ENCODE results near the gene VSTM2A.

VSTM2A gene

DNA sequence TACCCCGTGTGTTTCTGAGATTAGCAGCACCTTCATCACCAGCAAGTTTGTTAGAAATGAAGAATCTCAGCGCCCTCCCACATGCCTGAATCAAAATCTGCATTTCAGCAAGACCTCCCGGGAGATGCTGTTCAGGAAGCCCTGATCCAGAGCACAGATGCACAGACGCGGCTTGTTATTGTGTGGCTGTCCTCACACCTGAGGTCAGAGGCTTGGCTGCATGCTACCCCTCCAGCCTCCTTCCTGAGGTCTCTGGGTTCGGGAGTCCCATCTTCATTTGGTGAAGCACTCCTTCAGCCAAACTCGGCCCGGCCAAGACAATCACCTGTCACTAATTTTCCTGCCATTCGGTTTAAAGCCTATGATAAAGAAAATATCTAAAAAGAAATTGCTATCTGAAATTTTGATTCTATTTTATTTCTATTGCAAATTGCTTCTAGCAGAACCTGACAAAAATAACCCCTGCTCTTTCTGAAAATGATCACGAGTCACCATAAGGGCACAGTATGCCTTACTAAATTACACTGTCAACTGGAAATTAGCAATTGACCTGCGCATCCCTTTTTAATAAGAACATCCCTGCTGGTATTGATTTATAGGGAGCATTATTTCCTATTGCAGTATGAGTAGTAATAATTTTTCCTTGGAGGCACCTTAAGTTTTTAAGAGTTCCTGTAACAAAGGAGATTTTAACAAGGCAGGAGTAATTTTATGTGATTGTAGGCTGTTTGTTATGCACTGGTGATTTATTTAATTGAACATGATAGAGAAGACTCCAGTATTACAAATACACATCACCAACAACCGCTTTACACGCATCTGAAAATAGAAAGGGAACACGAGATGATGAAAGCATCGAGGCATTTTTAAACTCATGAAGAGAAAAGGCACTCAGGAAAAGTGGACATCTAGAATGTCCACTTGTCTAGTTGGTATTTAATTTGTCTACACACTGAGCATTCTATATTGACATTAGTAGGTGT is 49.5 kb downstream of the VSTM2A start:
- Histone ChIP-seq H3K9me3 (ENCODE audit: control insufficient read depth, insufficient read depth, low read length) (peaks cover 3% of the 10 kb centered on the region; the same call in 1 of the 2 replicates), H3K27me3 (ENCODE audit: control insufficient read depth, low read length) (no peaks in the 10 kb centered on the region)

DNA sequence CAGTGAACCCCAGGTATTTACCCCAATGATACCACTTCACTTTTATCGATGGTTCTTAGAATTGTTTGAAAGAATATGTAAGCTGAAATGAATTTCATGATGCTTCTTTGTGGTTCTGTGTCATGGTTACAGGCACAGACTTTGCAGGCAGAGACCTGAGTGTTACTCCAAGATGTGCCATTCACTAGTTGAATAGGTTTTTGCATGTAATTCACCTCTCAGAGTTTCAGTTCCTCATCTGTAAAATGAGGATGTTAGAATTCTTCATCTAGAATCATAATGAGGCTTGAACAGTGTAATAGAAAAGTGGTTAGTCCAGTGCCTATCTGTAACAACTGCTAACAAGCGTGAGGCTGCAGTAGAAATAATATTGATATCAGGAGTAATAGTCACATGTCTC is 54.6 kb downstream of the VSTM2A start:
- no peaks in the 10 kb centered on the region for H3F3A ChIP-seq (ENCODE audit: control insufficient read depth, insufficient read depth)
- no peak overlapping the region for H3K4me3 ChIP-seq (ENCODE audit: low read length)
- no peak for TF ChIP-seq EZH2phosphoT487 (IDR thresholded peaks at IDR 0.05; ENCODE audit: borderline replicate concordance, low read length)
- TF ChIP-seq, protein P1, sequence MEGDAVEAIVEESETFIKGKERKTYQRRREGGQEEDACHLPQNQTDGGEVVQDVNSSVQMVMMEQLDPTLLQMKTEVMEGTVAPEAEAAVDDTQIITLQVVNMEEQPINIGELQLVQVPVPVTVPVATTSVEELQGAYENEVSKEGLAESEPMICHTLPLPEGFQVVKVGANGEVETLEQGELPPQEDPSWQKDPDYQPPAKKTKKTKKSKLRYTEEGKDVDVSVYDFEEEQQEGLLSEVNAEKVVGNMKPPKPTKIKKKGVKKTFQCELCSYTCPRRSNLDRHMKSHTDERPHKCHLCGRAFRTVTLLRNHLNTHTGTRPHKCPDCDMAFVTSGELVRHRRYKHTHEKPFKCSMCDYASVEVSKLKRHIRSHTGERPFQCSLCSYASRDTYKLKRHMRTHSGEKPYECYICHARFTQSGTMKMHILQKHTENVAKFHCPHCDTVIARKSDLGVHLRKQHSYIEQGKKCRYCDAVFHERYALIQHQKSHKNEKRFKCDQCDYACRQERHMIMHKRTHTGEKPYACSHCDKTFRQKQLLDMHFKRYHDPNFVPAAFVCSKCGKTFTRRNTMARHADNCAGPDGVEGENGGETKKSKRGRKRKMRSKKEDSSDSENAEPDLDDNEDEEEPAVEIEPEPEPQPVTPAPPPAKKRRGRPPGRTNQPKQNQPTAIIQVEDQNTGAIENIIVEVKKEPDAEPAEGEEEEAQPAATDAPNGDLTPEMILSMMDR (IDR thresholded peaks at IDR 0.05; ENCODE audit: low read depth, low read length, poor library complexity, severe bottlenecking) = no peak
- H3K27me3 ChIP-seq (ENCODE audit: control insufficient read depth, low read length) = no peaks in the 10 kb centered on the region
- no peaks in the 10 kb centered on the region for H3K79me2 ChIP-seq (ENCODE audit: control insufficient read depth, low read length)
- no peak overlapping the region for H3K4me2 ChIP-seq (ENCODE audit: low read length)
- 0 out of 2 replicates have a peak, but pooled peaks cover 8% of the 10 kb centered on the region for H3K9me3 ChIP-seq (ENCODE audit: control insufficient read depth, insufficient read depth, low read length)
- H3K27ac ChIP-seq (ENCODE audit: low read depth, low read length) = no peak overlapping the region
- H3K36me3 ChIP-seq (ENCODE audit: control insufficient read depth, low read length) = no peaks in the 10 kb centered on the region
- H4K20me1 ChIP-seq (ENCODE audit: control insufficient read depth, insufficient read depth, low read depth, low read length) = no peaks in the 10 kb centered on the region
- H3K9me2 ChIP-seq (replicated peaks; ENCODE audit: control insufficient read depth, low read length) = no peaks in the 10 kb centered on the region
- H3K4me1 ChIP-seq (ENCODE audit: control insufficient read depth, low read length) = no peaks in the 10 kb centered on the region

More for the DNA sequence above, 49.5 kb downstream of the VSTM2A start:
- TF ChIP-seq EZH2phosphoT487 (IDR thresholded peaks at IDR 0.05; ENCODE audit: borderline replicate concordance, low read length) = no peak
- TF ChIP-seq, protein P1 (IDR thresholded peaks at IDR 0.05; ENCODE audit: low read depth, low read length, poor library complexity, severe bottlenecking) = no peak
- no peak overlapping the region for H3K27ac ChIP-seq (ENCODE audit: low read depth, low read length)
- H3K4me2 ChIP-seq (ENCODE audit: low read length) = no peak overlapping the region
- no peaks in the 10 kb centered on the region for H3K36me3 ChIP-seq (ENCODE audit: control insufficient read depth, low read length)
- no peaks in the 10 kb centered on the region for H3K79me2 ChIP-seq (ENCODE audit: control insufficient read depth, low read length)
- H4K20me1 ChIP-seq (ENCODE audit: control insufficient read depth, insufficient read depth, low read depth, low read length) = no peaks in the 10 kb centered on the region
- no peaks in the 10 kb centered on the region for H3F3A ChIP-seq (ENCODE audit: control insufficient read depth, insufficient read depth)
- H3K4me3 ChIP-seq (ENCODE audit: low read length) = no peak overlapping the region
- H3K9me2 ChIP-seq (replicated peaks; ENCODE audit: control insufficient read depth, low read length) = no peaks in the 10 kb centered on the region
- H3K4me1 ChIP-seq (ENCODE audit: control insufficient read depth, low read length) = no peaks in the 10 kb centered on the region

DNA sequence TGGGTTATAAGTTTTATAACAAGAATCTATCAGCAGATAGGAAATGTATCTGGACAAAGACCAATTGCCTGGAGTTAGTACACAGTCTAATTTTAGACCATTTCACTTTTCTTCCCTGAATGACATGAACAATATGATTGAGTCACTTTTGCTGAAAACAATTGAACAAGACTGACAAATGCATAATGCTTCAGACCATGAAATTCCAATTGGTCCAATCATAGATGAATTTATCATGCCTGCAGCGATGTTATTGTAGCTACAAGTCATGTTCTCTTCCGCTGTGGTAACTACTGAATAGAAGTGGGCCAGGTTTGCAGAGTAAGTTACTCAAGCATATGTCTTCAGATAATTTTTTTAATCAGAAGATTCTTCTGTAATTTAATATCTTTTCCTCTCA is 73.4 kb downstream of the VSTM2A start:
- H3K4me2 ChIP-seq (ENCODE audit: low read length) = no peak overlapping the region
- no peaks in the 10 kb centered on the region for H4K20me1 ChIP-seq (ENCODE audit: control insufficient read depth, insufficient read depth, low read depth, low read length)
- no peaks in the 10 kb centered on the region for H3K36me3 ChIP-seq (ENCODE audit: control insufficient read depth, low read length)
- no peaks in the 10 kb centered on the region; the same call in 1 of the 2 replicates for H3K9me2 ChIP-seq (replicated peaks; ENCODE audit: control insufficient read depth, low read length)
- H3K27ac ChIP-seq (ENCODE audit: low read depth, low read length) = no peak overlapping the region
- no peaks in the 10 kb centered on the region for H3K4me1 ChIP-seq (ENCODE audit: control insufficient read depth, low read length)
- H3K4me3 ChIP-seq (ENCODE audit: low read length) = no peak overlapping the region
- H3K9me3 ChIP-seq (ENCODE audit: control insufficient read depth, insufficient read depth, low read length) = no peaks in the 10 kb centered on the region
- TF ChIP-seq, protein P1 (IDR thresholded peaks at IDR 0.05; ENCODE audit: low read depth, low read length, poor library complexity, severe bottlenecking) = no peak
- no peak for TF ChIP-seq EZH2phosphoT487 (IDR thresholded peaks at IDR 0.05; ENCODE audit: borderline replicate concordance, low read length)
- H3F3A ChIP-seq (ENCODE audit: control insufficient read depth, insufficient read depth) = no peaks in the 10 kb centered on the region
- no peaks in the 10 kb centered on the region for H3K79me2 ChIP-seq (ENCODE audit: control insufficient read depth, low read length)
- no peaks in the 10 kb centered on the region for H3K27me3 ChIP-seq (ENCODE audit: control insufficient read depth, low read length)
